Activated naive CD8-positive, alpha-beta T cell treated with anti-CD3 and anti-CD28 coated beads, Interleukin-2, amount 50 U/mL, for 16 hours (primary cell): ENCODE measurements around the gene NEGR1.

Experiments used
- DNase-seq: peaks from one replicate; pipeline ENCODE4 v3.0.0-alpha.2; 2020; ENCODE audit warnings: low read depth, low spot score

The NEGR1 gene

DNA sequence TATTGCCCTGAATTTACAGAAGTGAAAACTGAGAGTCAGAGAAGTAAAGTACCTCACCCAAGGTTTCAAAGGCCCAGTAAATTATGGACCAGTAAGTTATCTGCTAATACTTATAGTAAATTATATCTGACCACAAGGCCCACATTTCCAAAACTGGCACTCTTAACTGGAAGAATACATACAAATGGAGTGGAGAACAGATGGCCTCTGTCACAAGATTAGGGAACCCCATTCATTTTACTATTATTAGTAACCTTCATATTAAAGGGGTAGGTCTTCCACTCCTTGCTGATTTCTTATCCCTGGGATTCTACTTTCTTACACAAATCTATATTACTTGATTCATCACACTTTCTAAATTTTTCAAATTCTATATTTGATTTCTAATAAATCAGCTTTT is 588.8 kb downstream of the NEGR1 start:
- no peak for DNase-seq

DNA sequence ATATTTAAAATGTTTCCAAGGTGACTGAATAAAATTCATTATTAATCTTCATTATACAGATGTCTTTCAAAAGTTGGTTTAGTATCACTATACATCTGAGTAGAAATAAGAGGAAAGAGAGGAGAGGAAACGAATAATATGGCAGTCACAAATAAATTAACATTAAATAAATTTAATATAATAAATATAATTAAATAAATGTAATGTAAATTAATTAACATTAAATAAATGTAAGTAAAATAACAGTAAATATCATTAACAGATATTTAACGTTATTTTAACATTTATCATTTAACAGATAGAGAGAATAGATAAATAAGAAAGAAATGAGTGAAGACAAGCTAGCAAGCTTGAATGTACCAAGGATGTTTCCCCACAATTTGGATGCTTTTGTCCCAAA is 592.7 kb downstream of the NEGR1 start:
- no peak for DNase-seq

DNA sequence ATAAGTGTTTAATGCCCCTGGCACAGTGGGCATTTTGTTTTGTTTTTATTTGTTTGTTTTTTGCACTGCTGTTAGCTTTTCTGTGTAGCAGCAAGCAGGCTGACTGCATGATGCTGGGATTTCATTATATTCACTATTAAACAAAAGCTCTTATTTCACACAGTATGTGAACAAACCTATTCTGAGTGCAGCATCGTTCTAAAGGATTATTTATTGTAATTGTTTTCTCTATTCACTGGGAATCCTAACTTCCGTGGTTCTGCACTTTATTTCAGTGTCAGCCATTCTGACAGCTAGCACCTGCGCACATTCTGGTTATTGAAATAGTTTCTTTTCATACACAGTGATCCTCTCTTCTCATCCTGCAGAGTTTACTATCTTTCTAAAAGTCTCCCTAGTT is 595.0 kb downstream of the NEGR1 start:
- no peak for DNase-seq

- DNase-seq: no peak
Measured at GRCh38 chr1:71676979-71677925, 605.1 kb downstream of the NEGR1 start.

DNA sequence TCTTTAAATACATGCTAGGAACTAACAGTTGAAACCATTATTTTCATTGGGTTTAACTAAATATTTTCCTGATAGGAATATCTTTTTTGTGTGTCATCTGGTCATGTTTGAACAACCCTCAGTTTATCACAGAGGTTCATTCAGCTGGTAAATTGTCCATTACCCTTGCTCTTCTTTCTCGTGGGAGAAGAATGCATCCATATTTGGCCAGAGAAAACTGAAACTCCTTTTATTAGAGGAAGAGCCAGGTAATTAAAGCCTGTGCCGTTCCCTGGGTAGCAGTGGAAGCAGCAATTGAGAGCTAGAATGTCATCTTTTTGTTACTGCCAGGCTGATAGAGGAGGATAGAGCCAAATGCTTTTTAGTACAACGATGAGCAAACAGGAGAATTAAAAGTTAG is 614.3 kb downstream of the NEGR1 start:
- no peak for DNase-seq

DNA sequence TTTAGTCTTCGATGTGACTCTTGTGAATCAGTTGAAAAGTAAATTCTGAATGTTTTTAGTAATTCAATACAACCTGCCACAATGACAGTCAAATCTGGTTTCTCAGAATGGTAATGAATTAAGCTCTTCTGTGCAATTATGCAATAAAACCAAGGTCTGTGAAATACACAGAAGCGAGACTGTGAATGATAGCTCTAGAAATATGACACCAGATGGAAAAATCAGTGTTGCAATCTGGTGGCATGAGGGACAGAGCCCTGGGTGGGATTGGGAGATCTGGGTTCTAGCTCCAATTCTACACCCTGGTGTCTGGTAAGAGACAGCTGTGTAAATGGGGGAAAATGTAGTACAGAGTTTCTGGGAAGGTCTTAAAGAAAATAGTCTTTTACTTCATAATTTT is 615.1 kb downstream of the NEGR1 start:
- DNase-seq: no peak

GRCh38 chr1:71666609-71667008 is 615.7 kb downstream of the NEGR1 start:
- DNase-seq: no peak

DNA sequence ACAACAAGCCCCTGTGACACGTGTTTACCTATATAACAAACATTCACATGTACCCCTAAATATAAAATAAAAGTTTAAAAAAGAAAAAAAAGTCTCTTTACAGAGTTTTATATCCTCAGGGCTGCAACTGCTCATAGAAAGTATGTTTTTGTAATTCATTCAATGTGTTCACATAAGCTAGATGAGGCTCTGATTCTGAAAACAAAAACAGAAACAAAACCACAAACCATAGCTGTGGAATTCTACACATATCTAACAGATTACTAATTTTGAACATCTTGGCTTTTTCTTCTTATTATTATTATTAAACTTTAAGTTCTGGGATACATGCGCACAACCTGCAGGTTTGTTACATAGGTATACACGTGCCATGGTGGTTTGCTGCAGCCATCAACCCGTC is 621.9 kb downstream of the NEGR1 start:
- no peak for DNase-seq

DNA sequence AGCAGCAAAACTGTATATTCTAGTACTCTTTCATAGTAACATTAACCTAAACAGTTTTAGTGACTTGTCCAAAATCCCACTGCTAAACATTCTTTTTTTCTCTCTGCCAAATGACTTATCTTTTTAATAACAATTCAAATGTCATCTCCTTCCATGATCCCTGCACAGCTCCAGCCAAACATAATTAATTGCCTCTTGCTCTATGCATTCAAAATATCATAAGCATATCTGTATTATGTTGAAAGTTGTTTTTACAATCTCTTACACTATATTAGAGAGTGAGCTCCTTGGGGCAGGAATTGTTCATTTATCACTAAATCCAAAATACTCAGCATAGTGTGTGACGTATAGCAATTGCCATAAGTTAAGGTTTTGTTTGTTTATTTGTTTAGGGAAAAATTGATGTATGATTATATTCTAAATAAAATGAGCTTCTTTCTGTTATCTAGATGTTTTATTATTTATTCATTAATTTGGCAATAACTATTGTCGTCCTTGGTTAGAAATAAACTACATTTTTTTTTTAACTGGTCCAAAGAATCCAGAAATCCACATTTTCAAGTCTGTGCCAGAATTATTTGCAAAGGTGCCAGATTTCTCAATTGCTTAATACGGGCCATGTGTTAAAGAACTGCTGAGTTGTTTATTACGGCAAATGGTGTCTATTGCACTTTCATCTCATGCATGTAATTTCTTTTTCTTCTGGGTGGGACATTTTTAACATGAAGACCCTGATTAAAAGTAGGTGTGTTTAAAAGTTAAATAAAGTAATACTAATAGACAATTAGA is 624.3 kb downstream of the NEGR1 start:
- no peak for DNase-seq

DNA sequence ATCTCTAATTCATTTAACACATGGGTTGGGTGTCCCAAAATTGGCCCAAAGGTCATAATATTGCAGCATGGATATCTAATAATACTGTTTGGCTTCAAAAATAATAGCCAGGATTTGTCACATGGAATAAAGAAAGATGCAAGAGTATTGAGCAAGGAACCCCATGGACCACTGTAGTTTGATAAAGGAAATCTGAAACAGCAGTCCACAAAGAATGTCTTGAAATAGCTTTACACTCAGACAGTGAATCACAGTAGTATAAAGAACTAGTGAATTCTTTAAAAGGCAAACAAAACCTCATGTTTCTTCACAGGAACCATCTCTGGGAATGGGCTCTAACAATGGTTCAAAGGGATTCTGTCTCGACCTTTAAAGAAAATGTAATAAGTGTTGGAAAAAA is 625.4 kb downstream of the NEGR1 start:
- no peak for DNase-seq

DNA sequence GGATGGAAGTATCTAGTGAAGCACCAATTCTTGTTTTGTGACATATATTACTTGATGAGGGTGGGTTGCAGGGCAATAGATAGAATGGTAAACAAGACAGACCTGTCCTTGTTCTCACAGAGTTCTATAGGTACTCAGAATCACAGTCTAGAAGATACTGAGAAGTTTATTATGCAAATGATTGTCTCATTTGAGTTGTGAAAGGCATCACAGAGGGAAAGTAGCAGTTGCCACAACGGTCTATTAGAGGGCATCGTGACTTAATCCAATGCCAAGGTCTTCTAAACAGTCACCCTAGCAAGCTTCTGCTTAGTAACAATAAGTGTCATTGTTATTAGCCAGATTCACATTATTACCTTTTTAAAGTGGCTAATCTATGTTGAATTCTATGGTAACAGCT is 626.7 kb downstream of the NEGR1 start:
- no peak for DNase-seq

GRCh38 chr1:71653952-71654351 is 628.4 kb downstream of the NEGR1 start:
- DNase-seq: no peak

DNA sequence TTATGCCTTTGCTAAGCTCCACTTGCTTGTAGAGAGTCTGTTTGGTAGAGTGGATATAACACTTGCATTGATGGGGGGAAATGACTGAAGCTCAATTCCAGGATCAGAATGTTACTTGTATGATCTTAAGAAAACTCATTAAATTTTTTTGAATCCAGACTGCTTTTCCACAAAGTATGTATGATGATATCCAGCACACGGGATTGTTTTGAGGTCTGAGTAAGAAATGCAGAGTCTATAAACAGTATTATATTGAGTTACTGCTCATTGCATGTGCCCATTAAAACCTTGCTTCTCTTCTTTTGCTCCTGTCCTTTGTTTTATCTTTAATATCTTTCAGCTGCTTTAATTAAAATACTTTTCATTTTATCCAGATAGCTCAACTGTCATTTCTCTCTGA is 631.1 kb downstream of the NEGR1 start:
- no peak for DNase-seq

DNA sequence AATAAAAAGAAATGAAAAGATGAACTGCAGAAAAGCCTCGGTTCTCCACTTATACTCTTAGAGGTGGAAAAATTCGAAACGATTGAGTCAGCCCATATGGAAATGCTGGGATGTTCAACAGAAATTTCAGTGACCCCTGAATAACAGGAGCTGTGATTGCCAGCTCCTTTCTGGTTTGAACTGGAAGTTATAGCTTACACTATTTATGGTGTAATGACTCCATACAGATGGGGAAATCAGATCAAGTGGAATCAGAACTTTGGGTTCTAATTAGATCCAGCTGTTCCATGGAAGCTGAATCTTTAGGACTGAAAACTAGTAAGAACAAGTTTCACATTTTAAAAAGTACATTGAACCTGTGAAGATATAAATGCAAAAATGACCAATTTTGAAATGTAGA is 632.2 kb downstream of the NEGR1 start:
- no peak for DNase-seq

DNA sequence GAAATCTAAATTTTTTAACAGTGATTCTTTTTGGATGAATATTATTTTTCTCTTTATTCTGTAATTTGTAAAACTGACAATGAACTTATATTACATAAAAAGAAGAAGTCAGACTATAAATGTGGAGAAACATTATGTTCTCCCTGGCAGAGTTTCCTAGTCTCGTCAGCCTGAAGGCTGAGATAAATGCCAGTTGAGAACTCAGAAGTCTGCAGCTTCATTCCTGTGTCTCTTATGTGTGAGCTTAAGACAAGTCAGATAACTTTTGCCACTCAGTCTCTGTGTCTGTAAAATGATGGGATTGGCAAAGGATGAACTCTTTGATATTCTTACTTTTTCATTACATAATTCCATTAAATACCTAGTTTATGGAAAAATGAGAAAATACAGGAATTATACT is 632.7 kb downstream of the NEGR1 start:
- DNase-seq: no peak

GRCh38 chr1:71647513-71648300 is 634.6 kb downstream of the NEGR1 start:
- no peak for DNase-seq

GRCh38 chr1:71645015-71645414 is 637.3 kb downstream of the NEGR1 start:
- DNase-seq: no peak

- no peak for DNase-seq
Measured at GRCh38 chr1:71641903-71642302, 640.4 kb downstream of the NEGR1 start.

DNA sequence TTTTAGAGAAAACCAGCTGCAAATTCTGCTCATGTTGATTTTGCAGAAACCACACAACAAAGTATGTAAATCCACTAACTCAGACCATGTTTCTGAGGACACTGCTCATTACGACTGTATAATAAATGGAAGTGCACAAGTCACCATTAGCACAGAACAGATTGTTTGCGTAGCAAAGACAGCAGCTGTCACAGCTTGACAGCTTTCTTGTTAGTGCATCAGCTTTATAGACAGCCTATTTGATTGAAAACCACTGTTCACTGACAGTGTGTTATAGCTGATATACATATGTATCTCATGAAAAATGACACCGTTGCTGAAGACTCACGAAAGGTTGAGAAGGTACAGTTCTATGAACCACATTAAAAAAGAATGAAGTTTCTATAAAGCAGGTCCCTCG is 641.3 kb downstream of the NEGR1 start:
- no peak for DNase-seq

GRCh38 chr1:71640116-71640515 is 642.2 kb downstream of the NEGR1 start:
- no peak for DNase-seq

DNA sequence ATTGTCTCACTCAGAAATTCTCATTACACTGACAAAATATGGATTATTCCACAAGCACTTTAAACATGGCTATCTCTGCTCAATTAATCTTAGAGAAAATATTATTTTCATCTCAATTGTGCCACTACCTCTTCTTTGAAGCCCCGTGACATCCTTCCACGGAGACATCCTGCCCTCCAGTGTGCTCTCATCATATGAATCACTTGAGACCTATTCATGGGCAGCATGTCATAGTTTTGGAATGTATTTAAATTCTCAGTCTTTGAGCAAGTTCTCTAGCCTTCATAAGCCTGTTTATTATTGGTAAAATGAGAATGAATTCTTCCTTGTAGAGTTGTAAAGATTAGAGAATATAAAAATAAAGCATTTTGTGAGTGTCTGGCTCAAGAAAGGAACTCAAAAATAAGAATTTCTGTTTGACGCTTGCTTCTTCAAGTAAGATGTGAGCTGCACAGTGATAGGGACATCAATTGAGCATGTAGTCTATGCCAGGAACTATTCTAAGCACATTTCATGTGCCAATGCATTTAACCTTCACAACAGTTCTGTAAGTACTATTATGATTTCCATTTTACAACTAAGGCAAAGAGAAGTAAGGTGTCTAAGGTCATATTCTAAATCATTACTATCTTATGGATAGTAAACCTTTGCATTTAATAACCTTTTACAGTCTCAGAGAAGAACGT is 644.1 kb downstream of the NEGR1 start:
- no peak for DNase-seq

- no peak for DNase-seq
Measured at GRCh38 chr1:71635568-71635967, 646.8 kb downstream of the NEGR1 start.
